ENCODE data around the gene ZBTB40.

Gene ZBTB40

DNA sequence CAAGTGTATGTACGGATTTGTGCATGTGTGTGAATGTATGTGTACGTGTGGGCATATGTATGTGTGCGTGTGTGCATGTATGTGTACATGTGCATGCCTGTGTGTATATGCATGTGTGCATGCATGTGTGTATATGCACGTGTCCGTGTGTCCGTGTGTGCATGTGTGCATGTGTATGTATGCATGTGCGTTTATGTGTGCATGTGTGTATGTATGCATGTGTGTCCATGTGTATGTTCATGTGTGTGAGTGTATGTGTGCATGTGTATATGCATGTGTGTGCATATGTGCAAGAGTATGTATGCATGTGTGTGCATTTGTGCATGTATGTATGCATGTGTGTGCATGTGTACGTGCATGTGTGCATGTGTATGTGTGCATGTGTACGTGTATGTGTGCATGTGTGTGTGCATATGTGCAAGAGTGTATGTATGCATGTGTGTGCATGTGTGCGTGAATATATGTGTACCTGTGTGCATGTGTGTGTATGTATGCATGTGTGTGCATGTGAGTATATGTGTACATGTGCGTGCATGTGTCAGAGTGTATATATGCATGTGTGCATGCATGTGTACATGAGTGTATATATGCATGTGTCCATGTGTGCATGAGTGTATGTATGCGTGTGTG, 127.2 kb downstream of the ZBTB40 start:
- DNase-seq (ENCODE audit: low read depth in 1 of 2, low spot score in 1 of 2), result no peak

DNA sequence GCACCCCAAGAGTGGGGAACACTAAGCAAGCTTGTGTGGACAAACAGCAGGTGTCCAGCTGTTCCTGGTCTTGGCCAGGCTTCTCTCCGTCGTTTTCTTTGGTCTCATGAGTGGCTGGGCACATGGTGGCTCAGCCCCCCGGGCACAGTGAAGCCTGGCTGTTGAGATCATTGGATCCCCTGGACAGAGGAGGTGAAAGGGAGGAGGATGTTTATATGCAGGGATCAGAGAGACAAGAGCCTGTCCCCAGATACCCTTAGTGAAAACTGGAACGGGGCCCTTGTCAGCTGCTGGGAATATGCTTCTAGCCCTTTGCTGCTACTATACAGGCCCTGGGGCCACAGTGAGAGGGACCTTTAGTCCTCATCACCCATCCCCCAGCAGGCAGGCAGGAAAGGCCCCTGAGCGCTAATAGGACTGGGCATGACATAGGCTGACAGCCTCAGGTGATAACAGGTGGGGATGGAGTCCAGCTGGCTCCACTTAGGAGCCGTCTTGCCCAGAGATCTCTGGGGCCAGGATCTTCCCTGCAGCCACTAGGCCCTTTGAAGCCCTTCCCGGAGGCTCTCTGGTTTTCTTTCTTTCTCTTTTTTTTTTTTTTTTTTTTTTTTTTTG, 128.0 kb downstream of the ZBTB40 start:
- DNase-seq (ENCODE audit: low read depth in 1 of 2, low spot score in 1 of 2), result no peak
